AG04449 (cell line): ENCODE measurements around the gene ANTXR1.
"Not testable (repeated sequence)": the region's sequence is repeated elsewhere in the genome, so short reads cannot be mapped to it uniquely, and the experiment has no call there.

Experiments
- CTCF ChIA-PET: fragments of 350-600 bp; formaldehyde crosslinking; extraction: SDS; loops from one replicate; lab custom pipeline; 2021; ENCODE audit warnings: antibody characterized with exemption; lab: Yijun Ruan, JAX
- POLR2A ChIA-PET: fragments of 400-600, 350-600 bp; formaldehyde crosslinking; extraction: SDS; loops from one replicate; lab custom pipeline; 2020; ENCODE audit warnings: antibody characterized with exemption, inconsistent platforms; lab: Yijun Ruan, JAX
- DNase-seq: peaks from one replicate; pipeline ENCODE4 v3.0.0-alpha.2; 2010; ENCODE audit warnings: low read depth, low spot score
- H3K4me3 ChIP-seq: 2 replicates; pipeline ENCODE4 v1.5.1; 2011; ENCODE audit warnings: low read depth, mild to moderate bottlenecking, control low read depth, low read length
- TF ChIP-seq, protein P1 (sequence below): IDR thresholded peaks from one replicate; pipeline ENCODE4 v1.5.1; 2011; ENCODE audit warnings: mild to moderate bottlenecking, moderate library complexity, low read length, control low read depth, inconsistent platforms; ENCODE audit not compliant: insufficient read depth; ENCODE audit errors: missing control alignments

The ANTXR1 gene

DNA sequence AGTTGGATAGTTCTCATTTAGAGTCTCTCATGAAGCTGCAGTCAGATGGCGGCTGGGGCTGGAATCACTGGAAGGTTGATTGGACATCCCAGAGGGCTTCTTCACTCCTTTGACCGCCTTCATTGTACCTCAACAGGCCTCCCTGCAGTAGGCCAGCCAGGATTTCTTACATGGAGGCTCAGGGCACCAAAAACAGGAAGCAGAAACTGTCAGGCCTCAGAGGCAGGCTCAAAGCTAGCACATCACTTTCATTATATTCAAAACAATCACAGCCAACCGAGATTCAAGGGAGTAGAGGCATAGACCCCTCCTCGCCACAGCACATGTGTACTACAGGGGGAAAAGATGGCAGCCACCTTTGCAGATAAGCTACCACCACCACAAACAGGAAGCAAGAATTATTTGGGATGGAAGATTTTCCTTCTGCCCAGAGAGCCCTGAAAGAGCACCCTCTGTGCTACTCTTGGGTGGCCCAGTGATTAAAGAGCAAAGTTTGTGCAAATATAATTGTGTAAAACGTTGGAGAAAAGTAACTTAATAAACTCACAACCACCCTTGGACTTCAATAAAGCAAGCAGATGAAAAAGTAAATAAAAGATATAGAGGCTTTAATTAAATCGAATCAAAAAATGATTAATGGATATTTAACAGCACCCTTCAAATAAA lies 218.8 kb downstream of the ANTXR1 start:
- CTCF ChIA-PET, result interaction anchor here (1.3 kb wide), 1 partner anchor 8 kb away, joined by 3 read pairs; no protein-coding TSS in a partner anchor
- POLR2A ChIA-PET, result no interaction called here
- no peak for DNase-seq

DNA sequence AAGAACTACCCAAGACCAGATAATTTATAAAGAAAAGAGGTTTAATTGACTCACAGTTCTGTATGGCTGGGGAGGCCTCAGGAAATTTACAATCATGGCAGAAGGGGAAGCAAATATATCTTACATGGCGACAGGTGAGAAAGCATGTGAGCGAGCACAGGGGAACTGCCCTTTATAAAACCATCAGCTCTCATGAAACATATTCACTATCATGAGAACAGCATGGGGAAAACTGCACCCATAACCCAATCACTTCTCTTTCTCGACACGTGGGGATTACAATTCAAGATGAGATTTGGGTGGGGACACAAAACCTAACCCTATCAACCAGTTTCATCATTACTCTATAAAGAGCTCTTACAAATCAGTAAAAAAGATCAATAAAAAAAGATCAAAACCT lies 222.9 kb downstream of the ANTXR1 start:
- DNase-seq, POLR2A ChIA-PET, CTCF ChIA-PET, H3K4me3 ChIP-seq: not testable (repeated sequence)

More for the DNA sequence above, 218.8 kb downstream of the ANTXR1 start:
- H3K4me3 ChIP-seq, result no peak overlapping the region
- TF ChIP-seq, protein P1, sequence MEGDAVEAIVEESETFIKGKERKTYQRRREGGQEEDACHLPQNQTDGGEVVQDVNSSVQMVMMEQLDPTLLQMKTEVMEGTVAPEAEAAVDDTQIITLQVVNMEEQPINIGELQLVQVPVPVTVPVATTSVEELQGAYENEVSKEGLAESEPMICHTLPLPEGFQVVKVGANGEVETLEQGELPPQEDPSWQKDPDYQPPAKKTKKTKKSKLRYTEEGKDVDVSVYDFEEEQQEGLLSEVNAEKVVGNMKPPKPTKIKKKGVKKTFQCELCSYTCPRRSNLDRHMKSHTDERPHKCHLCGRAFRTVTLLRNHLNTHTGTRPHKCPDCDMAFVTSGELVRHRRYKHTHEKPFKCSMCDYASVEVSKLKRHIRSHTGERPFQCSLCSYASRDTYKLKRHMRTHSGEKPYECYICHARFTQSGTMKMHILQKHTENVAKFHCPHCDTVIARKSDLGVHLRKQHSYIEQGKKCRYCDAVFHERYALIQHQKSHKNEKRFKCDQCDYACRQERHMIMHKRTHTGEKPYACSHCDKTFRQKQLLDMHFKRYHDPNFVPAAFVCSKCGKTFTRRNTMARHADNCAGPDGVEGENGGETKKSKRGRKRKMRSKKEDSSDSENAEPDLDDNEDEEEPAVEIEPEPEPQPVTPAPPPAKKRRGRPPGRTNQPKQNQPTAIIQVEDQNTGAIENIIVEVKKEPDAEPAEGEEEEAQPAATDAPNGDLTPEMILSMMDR, result no peak

DNA sequence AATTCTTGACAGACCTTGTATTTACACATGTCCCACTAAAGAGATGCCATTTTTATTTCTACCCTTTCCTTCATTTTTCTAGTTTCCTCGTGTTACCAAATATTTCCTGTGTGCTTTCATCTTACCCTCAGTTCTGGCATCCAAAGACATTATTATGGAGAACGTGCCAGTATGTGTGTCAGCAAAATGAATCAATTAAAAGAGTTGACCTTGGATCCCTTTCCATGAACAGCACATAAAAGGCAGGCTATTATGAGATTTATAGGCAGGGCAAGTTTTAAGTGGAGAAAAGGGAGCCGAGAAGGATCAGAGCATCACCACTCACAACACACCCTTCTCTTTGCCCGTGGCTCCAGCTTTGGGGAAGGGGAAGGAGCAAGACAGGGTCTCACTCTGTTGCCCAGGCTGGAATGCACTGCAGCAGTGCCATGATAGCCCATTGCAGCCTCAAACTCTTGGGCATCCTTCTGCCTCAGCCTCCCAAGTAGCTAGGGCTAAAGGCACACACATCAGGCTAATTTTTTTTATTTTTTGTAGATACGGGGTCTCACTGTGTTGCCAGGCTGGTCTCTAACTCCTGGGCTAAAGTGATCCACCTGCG lies 224.2 kb downstream of the ANTXR1 start:
- TF ChIP-seq, protein P1, result no peak
- POLR2A ChIA-PET, result no interaction called here

DNA sequence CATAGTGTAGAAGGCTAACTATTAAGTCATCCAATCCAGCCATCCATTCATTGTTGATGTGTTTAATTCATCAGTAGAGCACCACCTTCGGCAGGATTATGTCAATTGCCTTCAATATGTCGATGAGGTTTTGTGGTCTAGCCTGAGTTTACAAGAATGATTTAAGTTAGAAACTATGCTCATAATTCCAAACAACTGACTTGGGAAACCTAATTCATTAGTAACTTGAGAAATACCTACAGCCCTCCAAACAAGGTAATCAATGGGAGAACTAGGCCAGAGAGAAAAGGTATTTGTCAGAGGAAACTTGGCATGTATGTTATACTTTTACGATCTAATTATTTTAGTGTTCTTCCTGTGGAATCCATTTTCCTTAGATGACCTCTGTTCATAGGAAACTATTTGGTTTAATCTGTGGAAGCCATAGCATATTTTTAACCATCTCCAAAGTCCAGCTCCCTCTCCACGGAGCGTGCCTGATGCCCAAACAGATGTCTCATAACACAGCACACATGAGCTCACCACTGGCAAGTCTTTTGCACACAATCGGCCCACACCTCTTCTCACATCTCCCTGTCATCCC lies 225.6 kb downstream of the ANTXR1 start:
- CTCF ChIA-PET, result no interaction called here
- TF ChIP-seq, protein P1, result no peak
- POLR2A ChIA-PET, result interaction anchor here (0.7 to 0.9 kb wide), 2 partner anchors 13 to 33 kb away, joined by 3 to 4 read pairs; no protein-coding TSS in a partner anchor
- DNase-seq, result peak; percentile 51
- no peak overlapping the region for H3K4me3 ChIP-seq

More for the DNA sequence above, 224.2 kb downstream of the ANTXR1 start:
- H3K4me3 ChIP-seq, result no peak overlapping the region
- CTCF ChIA-PET, result no interaction called here
- DNase-seq, result no peak

DNA sequence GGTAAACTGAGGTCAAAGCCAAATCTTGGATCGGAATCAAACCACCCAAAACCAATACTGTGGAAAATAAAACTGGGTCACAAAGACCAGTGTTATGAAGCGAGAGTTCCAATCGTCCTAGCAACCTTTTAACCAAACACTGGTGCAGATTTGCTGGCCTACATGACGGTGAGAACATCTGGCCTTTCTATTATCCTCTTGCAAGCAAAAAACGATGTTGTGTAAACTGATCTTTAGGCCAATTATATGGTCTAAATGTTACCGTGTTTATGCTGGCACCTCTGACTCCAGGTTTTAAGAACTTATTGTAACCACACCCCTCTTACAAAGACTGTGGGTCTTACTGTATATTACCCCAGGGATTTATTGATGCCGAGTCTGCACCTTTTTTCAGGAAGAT lies 228.1 kb downstream of the ANTXR1 start:
- CTCF ChIA-PET, result interaction anchor here (1.2 kb wide), 1 partner anchor 77 kb away, joined by 3 read pairs; no protein-coding TSS in a partner anchor
- no peak for DNase-seq
- TF ChIP-seq, protein P1, result no peak
- no peak overlapping the region for H3K4me3 ChIP-seq
- POLR2A ChIA-PET, result no interaction called here

DNA sequence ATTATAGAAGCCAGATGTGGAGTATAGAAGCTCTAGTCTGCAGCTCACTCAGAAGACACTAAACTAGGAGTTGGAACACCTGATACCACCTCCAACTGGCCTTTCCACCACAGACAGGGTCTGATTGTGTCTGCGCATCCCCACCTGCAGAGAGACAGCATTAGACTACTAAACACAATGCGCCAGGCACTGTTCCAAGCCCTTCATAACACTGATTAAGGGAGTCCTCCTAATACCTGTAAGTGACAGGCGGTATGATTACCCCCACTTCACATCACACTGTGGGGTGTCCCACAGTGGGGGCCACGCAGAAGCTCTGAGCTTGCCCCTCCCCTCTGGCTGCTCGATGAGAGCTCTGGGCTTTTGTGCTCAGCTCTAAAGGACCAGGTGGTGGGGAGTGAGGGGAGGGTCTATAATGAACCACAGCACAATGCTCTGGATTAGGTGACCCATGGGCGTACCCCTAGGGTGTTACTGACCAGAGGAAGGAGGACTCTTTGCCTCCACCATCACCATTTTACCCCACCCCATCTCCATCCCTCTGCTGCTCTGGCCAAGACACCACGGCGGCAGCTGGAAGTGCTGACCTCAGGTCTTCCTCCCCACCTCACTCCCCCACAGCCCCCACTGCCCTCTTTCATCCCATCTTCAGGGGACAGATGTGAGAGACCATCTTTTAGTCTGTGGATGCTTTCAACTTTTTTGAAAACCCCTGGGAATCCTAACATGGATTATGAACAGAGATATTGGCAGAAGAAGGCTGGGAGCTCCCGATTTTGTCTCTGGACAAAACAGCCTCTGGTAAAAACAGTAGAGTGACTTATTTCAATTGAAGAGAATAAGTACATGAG lies 228.9 kb downstream of the ANTXR1 start:
- DNase-seq, result no peak
- CTCF ChIA-PET, result interaction anchor here (0.9 to 1.8 kb wide), 4 partner anchors 13 to 64 kb away, joined by 3 to 7 read pairs (median 6); no protein-coding TSS in a partner anchor
- no peak overlapping the region for H3K4me3 ChIP-seq
- POLR2A ChIA-PET, result interaction anchor here (0.6 to 1.2 kb wide), 4 partner anchors 12 to 51 kb away, joined by 3 to 5 read pairs (median 4); no protein-coding TSS in a partner anchor
- TF ChIP-seq, protein P1, result no peak
